Measurements from ENCODE around the gene ZNF556.
"Not testable (repeated sequence)": the region's sequence is repeated elsewhere in the genome, so short reads cannot be mapped to it uniquely, and the experiment has no call there.

Gene ZNF556

GRCh38 chr19:2854849-2855248 is 12.3 kb upstream of the ZNF556 start:
- no peak for DNase-seq

- DNase-seq = no peak
Observed at GRCh38 chr19:2856457-2857050, 10.6 kb upstream of the ZNF556 start.

GRCh38 chr19:2858864-2859263 is 8.3 kb upstream of the ZNF556 start:
- no peak for DNase-seq

DNA sequence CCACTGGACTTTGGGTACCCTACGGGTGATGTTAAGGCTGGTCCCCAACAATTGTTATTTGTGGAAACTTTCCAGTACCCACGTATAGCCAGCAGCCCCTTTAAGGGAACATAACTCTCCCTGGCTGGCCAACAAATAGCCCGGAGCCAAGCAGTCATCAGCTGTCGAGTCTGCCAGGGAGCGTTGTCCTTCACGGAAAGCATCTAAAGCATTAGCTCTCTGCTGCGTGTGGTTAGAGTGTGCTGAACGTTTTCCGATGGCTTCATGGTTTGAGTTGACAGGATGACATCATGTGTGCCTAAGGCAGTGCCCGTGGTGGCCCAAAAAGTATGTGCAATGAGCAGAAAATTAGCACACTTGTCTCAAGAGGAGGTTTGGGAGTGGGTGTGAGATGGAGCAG is 3.3 kb upstream of the ZNF556 start:
- no peak for DNase-seq

DNA sequence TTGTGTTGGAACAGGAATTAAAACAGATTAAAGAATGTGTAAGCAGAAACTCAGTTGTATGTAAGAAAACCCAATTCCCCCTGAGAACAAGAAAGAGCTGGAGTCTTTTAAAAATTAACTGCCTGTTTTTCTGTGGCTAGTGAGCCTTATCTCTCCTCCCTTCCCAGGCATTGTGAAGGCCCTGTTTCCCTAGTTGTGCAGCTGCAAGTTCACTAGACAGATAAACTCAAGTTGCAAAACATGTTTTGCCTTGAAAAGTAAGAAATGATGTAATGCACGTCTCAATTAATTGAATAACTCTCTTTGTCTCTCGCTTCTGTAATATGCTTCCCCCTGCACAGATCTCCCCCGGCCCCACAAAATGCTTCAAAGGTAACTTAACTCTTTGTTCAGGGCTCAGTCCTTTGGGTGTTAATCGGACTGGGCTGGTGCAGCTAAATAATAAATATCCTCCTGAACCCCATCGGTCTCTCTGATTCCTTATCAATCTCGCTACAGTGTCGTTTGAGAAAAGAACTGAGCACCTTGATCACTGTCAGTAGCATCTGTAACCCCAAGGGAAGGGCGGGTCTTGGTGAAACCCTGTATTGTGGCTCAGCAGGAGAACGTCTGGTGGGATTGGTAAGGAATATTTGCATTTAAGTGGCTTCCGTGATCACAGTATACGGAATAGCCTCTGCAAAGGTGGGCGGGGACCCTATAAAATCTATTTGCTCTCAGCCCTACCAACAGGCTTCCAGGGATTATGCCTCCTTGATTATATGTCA is 1.6 kb upstream of the ZNF556 start:
- no peak for DNase-seq

- DNase-seq = no peak
Observed at GRCh38 chr19:2866495-2867024, 575 bp upstream of the ZNF556 start.

GRCh38 chr19:2869618-2870017 is 2.5 kb downstream of the ZNF556 start:
- DNase-seq = no peak

GRCh38 chr19:2872175-2872574 is 5.0 kb downstream of the ZNF556 start:
- not testable (repeated sequence) for DNase-seq

- no peak for DNase-seq
Observed at GRCh38 chr19:2877398-2878331, 10.5 kb downstream of the ZNF556 start.

DNA sequence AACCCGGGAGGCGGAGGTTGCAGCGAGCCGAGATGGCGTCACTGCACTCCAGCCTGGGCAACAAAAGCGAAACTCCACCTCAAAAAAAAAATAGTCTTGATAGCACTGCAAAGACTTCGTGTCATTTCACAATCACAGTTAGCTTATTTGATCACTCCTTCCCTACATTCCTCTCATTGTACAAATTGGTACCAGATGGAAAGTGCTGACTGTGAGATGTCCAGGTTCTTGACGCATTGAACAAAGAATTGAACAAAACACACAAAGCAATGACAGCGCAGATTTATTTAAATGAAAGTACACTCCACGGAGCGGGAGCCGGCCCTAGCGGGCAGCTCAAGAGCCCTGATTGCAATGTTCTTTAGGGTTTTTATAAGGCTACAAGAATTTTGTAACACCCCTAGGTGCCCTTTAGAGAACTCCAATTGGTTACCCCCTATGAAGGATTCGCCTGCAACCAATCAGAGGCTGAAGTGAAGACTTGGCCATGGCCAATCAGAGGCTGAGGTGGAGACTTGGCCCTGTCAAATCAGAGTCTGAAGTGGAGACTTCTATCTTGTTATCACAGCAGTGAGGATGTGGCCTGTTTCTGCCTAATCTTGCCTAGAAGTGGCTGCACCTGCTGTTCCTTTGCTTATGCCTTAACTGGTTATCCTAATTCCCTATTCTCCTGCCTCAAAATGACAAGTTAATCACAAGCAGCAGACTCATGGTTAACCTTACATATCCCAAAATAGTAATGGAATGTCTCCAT is 16.7 kb downstream of the ZNF556 start:
- DNase-seq = no peak

DNA sequence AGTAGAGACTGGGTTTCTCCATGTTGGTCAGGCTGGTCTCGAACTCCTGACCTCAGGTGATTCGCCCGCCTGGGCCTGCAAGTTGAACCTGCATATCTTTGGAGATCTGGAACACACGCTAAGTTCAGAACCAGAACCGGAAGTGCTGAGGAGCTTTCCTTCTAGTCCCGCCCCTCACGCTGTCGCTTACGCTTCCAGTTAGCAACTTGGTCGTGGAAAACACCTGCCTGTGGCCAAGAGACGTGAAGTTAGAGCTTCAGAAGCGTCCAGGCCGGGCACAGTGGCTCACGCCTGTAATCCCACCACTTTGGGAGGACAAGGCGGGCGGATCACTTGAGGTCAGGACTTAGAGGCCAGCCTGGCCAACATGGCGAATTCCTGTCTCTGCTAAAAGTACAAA is 18.6 kb downstream of the ZNF556 start:
- DNase-seq = no peak

DNA sequence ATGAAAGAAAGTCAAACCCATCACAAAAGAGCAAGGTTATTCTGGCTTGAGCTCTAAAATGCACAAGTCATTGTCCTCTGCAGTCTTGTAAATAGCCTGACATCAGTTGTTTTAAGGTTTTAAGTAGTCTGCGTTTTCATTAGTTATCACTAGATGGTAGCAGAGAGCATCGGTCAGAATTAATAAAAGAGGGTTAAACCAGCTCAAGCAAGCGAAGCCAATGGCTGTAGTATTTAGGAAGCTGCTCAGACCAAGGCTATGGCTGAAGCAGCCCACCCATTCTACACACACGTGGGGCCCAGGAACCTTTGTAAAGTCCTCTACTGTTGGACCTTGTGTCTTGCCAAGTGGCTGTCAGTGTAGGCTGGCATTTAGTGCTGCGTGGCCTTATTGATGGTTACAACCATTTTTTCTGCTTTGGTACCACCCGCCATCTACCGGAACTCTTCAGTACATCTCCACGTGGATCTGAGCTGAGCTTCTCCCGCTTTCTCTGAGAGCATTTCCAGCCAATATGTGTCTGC is 20.3 kb downstream of the ZNF556 start:
- no peak for DNase-seq

GRCh38 chr19:2888731-2889224 is 21.6 kb downstream of the ZNF556 start:
- peak; percentile 85 for DNase-seq

DNA sequence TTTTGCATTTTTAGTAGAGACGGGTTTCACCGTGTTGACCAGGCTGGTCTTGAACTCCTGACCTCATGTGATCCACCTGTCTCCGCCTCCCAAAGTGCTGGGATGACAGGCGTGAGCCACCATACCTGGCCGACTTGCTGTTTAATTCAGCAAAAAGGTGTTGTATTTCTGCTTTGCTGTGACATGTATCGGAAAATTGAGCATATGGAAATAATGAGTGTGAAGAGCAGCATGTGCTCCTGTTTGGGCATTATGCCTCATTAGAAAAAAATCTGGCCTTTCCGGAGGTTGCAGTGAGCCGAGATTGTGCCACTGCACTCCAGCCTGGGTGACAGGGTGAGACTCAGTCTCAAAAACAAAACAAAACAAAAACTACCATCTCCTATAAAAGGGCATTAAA is 23.4 kb downstream of the ZNF556 start:
- DNase-seq = not testable (repeated sequence)

DNA sequence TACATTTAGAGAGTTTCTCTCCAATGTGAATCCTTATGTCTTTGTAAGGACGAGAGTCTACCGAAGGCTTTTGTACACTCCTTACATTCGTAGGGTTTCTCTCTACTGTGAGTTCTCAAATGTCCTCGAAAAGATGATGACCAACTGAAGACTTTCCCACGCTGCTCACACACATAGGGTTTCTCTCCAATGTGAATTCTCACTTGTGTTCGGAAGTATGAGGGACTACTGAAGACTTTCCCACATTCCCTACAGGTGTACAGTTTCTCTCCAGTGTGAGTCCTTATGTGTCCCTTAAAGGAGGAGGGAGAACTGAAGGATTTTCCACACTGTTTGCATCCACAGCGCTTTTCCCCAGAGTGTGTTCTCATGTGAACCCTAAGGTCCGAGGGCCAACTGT is 29.6 kb downstream of the ZNF556 start:
- no peak for DNase-seq

GRCh38 chr19:2900296-2901252 is 33.4 kb downstream of the ZNF556 start, which contains the start of gene ZNF57:
Gene ZNF57, plus strand, starts transcription at chr19:2900928. Its CDS starts 118 bp downstream, at chr19:2901046.
- DNase-seq = peak; percentile 98

DNA sequence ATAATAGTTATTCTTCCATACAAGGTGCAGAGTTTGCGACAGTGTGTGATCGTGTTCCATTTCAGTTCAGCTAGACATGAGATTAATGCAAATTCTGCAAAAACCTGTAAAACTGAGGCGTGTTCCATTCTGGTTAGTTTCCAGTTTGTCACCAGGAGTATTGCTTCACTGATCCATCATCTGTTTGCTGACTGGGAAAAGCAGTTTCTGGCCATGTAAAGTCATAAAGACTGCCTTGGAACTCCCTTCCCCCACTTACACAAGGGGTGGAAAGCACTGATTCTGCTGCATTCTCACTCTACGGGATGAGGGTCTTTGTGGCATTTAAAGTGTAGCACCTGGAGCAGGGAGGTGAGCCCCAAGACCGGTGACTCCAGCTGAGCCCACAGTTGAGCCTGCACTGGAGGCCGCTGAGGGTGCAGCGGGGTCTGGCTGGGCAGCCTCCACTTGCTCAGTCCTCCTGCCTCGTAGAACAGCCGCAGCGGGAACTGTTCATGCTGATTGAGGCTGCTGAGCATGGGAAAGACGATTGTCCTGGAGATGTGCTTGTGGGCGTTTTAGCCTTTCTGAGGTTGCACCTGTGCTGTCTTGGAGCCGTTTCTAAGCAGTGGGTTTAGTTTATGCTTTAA is 35.6 kb downstream of the ZNF556 start:
- DNase-seq = no peak

GRCh38 chr19:2903326-2903725 is 36.2 kb downstream of the ZNF556 start:
- DNase-seq = not testable (repeated sequence)

DNA sequence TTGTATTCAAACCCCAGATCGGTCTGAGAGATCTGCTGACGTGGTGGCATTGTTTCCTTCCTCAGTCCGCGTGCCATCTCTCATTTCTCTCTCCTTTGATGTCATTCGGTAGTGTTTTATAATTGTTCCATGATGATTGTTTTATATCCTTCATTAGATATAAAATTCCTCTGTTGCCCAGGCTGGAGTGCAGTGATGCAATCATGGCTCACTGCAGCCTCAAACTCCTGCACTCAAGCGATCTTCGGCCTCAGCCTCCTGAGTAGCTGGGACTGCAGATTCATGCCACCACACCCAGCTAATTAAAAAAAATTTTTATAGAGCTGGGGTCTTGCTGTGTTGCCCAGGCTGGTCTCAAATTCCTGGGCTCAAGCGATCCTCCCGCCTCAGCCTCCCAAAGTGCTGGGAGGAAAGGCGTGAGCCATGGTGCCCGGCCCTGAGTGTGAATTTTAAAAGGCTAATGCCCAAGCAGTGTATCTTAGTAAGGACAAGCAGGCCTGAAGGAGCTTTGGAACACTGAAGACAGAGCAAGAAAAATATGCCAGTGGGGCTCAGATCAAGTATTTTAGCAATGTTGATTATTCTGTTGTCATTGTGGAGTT is 38.9 kb downstream of the ZNF556 start:
- no peak for DNase-seq
